ENCODE measurements around the gene GRIN3B.

GRIN3B gene

GRCh38 chr19:1007399-1008251 lies 7.4 kb downstream of the GRIN3B start:
- peaks cover 0 to 28% of the 10 kb centered on the region in 2 experiments; a peak in 1 of 3 replicates for H3K36me3 ChIP-seq (ENCODE audit: control insufficient read depth in 2 of 2, insufficient read depth in 1 of 2, low read length in 2 of 2)
- no peak overlapping the region for H3K27ac ChIP-seq (ENCODE audit: extremely low read depth, low read depth, low read length)
- POLR2A ChIA-PET = interaction anchor here (1.3 kb wide), 1 partner anchor 8 kb away, joined by 4 read pairs; no protein-coding TSS in a partner anchor
- H3K9me3 ChIP-seq (ENCODE audit: control insufficient read depth, insufficient read depth, low read depth, low read length) = no peaks in the 10 kb centered on the region
- no peaks in the 10 kb centered on the region for H3K4me1 ChIP-seq (ENCODE audit: control insufficient read depth, insufficient read depth, low read length)
- H3K4me3 ChIP-seq (ENCODE audit: low read depth, low read length) = no peak overlapping the region
- CTCF ChIA-PET = no interaction called here
- TF ChIP-seq KLF1 (tag by site-specific recombination; IDR thresholded peaks at IDR 0.05) (peak; percentile 2; the same call in 1 of the 2 replicates), ZNF561 (tag by site-specific recombination; IDR thresholded peaks at IDR 0.05; ENCODE audit: borderline replicate concordance) (no peak), ZNF202 (tag by site-specific recombination; IDR thresholded peaks at IDR 0.05; ENCODE audit: borderline replicate concordance) (0 out of 2 replicates have a peak, but pooled peaks have one; percentile 14), CTCF (tag by site-specific recombination; IDR thresholded peaks at IDR 0.05) (no peak), SP3 (tag by site-specific recombination; IDR thresholded peaks at IDR 0.05) (no peak), ZNF629 (tag by site-specific recombination; IDR thresholded peaks at IDR 0.05) (no peak), ZBTB49 (tag by site-specific recombination; IDR thresholded peaks at IDR 0.05; ENCODE audit: low read depth) (no peak), ZBTB20 (tag by site-specific recombination; IDR thresholded peaks at IDR 0.05) (no peak), ZBTB44 (tag by site-specific recombination; IDR thresholded peaks at IDR 0.05) (no peak), ZNF140 (tag by site-specific recombination; IDR thresholded peaks at IDR 0.05) (no peak), ZNF585B (tag by site-specific recombination; IDR thresholded peaks at IDR 0.05) (no peak), ZNF391 (tag by site-specific recombination; IDR thresholded peaks at IDR 0.05; ENCODE audit: borderline replicate concordance, low read depth) (no peak), GLIS2 (tag by site-specific recombination; IDR thresholded peaks at IDR 0.05) (0 out of 2 replicates have a peak, but pooled peaks have one; percentile 20), ZNF37A (tag by site-specific recombination; IDR thresholded peaks at IDR 0.05) (no peak), ZNF558 (tag by site-specific recombination; IDR thresholded peaks at IDR 0.05) (no peak), KLF8 (tag by site-specific recombination; IDR thresholded peaks at IDR 0.05) (peak; percentile 72), WT1 (tag by site-specific recombination; IDR thresholded peaks at IDR 0.05) (no peak), ZNF664 (tag by site-specific recombination; IDR thresholded peaks at IDR 0.05) (no peak), ZNF791 (tag by site-specific recombination; IDR thresholded peaks at IDR 0.05) (no peak), ZSCAN16 (tag by site-specific recombination; IDR thresholded peaks at IDR 0.05) (no peak), ZNF626 (tag by site-specific recombination; IDR thresholded peaks at IDR 0.05) (no peak), ZNF621 (tag by site-specific recombination; IDR thresholded peaks at IDR 0.05) (no peak), ZFHX2 (tag by site-specific recombination; conservative IDR thresholded peaks at IDR 0.05) (no peak), ZBTB48 (tag by site-specific recombination; IDR thresholded peaks at IDR 0.05) (no peak), ZBTB7A (tag by site-specific recombination; IDR thresholded peaks at IDR 0.05; ENCODE audit: low read depth) (peak; percentile 72; the same call in 1 of the 2 replicates), HOXD13 (CRISPR knock-in tag; IDR thresholded peaks at IDR 0.05; ENCODE audit: borderline replicate concordance) (no peak), BCL11B (tag by site-specific recombination; IDR thresholded peaks at IDR 0.05; ENCODE audit: low read depth) (peak; percentile 34; the same call in 1 of the 2 replicates), ZBTB10 (tag by site-specific recombination; IDR thresholded peaks at IDR 0.05) (no peak), KLF17 (tag by site-specific recombination; IDR thresholded peaks at IDR 0.05) (no peak)
